Keratinocyte (primary cell): ENCODE measurements around the gene KRCC1. TPM values are rescaled to one million over a fixed set of nuclear protein-coding genes. Genes with fewer than 3 reads are reported as not detected.

ENCODE experiments used
- DNase-seq: peaks from one replicate; pipeline ENCODE4 v3.0.0-alpha.2; 2011; ENCODE audit warnings: low read depth, missing footprints, low spot score
- FAIRE-seq: peaks from 2 replicates; lab custom pipeline; 2011; peaks lifted over from hg19 to GRCh38; lab: Jason Lieb, UNC
- H2AFZ ChIP-seq: 2 replicates; pipeline ENCODE4 v1.6.0; 2012; ENCODE audit warnings: low read length, control low read depth, inconsistent platforms; ENCODE audit not compliant: control insufficient read depth
- H3K27ac ChIP-seq: 2 replicates; pipeline ENCODE4 v1.5.1; 2011; ENCODE audit warnings: low read length; ENCODE audit not compliant: control insufficient read depth, insufficient read depth
- H3K27me3 ChIP-seq: 3 replicates; pipeline ENCODE4 v1.6.0; 2011; ENCODE audit warnings: low read length; ENCODE audit not compliant: control insufficient read depth, insufficient read depth; ENCODE audit errors: extremely low read depth
- H3K36me3 ChIP-seq, 2 experiments: 2 replicates in 1 of 2; 3 replicates in 1 of 2; pipeline ENCODE4 v1.5.1; 2011; ENCODE audit warnings: low read length in 2 of 2, mild to moderate bottlenecking in 1 of 2; ENCODE audit not compliant: control insufficient read depth in 2 of 2, insufficient read depth in 2 of 2; ENCODE audit errors: extremely low read depth in 1 of 2
- H3K4me1 ChIP-seq: 3 replicates; pipeline ENCODE4 v1.5.1; 2011; ENCODE audit warnings: low read length; ENCODE audit not compliant: control insufficient read depth, insufficient read depth; ENCODE audit errors: extremely low read depth
- H3K4me2 ChIP-seq: 3 replicates; pipeline ENCODE4 v1.6.0; 2011; ENCODE audit warnings: low read depth, low read length; ENCODE audit not compliant: control insufficient read depth, insufficient read depth; ENCODE audit errors: extremely low read depth
- H3K4me3 ChIP-seq, 3 experiments: fragments of 200-600 bp in 1 of 3; sonication (generic) in 1 of 3; 2 replicates in 2 of 3; 3 replicates in 1 of 3; pipeline ENCODE4 v1.5.1; 2011 to 2016; ENCODE audit warnings: low read length in 3 of 3, mild to moderate bottlenecking in 3 of 3, control low read depth in 2 of 3, inconsistent platforms in 1 of 3, low read depth in 1 of 3, mixed read lengths in 1 of 3, mixed run types in 1 of 3, moderate library complexity in 1 of 3; ENCODE audit not compliant: control insufficient read depth in 2 of 3, insufficient read depth in 2 of 3; ENCODE audit errors: extremely low read depth in 1 of 3
- H3K79me2 ChIP-seq: 2 replicates; pipeline ENCODE4 v1.6.0; 2012; ENCODE audit warnings: low read length; ENCODE audit not compliant: control insufficient read depth, insufficient read depth
- H3K9ac ChIP-seq: 3 replicates; pipeline ENCODE4 v1.6.0; 2011; ENCODE audit warnings: low read length; ENCODE audit not compliant: control insufficient read depth, insufficient read depth; ENCODE audit errors: extremely low read depth
- H3K9me1 ChIP-seq: 3 replicates; pipeline ENCODE4 v1.6.0; 2011; ENCODE audit warnings: low read length; ENCODE audit not compliant: control insufficient read depth, insufficient read depth; ENCODE audit errors: extremely low read depth
- H3K9me3 ChIP-seq: 2 replicates; pipeline ENCODE4 v1.5.1; 2012; ENCODE audit warnings: low read depth, low read length; ENCODE audit not compliant: control insufficient read depth
- H4K20me1 ChIP-seq: 3 replicates; pipeline ENCODE4 v1.6.0; 2011; ENCODE audit warnings: low read length; ENCODE audit not compliant: control insufficient read depth, insufficient read depth; ENCODE audit errors: extremely low read depth
- CTCF ChIP-seq, 3 experiments: IDR thresholded peaks in 1 of 3; conservative IDR thresholded peaks in 1 of 3; optimal IDR thresholded peaks in 1 of 3; 2 replicates in 2 of 3; 3 replicates in 1 of 3; pipeline versions ENCODE3 to v1.5.1; 2011; ENCODE audit warnings: low read length in 3 of 3, mild to moderate bottlenecking in 3 of 3, moderate library complexity in 2 of 3, control low read depth in 1 of 3, inconsistent platforms in 1 of 3; ENCODE audit not compliant: insufficient read depth in 2 of 3; ENCODE audit errors: extremely low read depth in 1 of 3
- EZH2 ChIP-seq: IDR thresholded peaks from one replicate; pipeline ENCODE4 v1.6.1; 2012; ENCODE audit warnings: inconsistent platforms, mild to moderate bottlenecking, low read length, moderate library complexity
- dilution Hi-C: fragments of 300-500 bp; cut with MboI; formaldehyde crosslinking; loops from one replicate; pipeline ENCODE4 v1.7.0; 2020; ENCODE audit warnings: low sequenced_read_pairs; ENCODE audit not compliant: extremely low pct_ligation_motif_present
- polyA plus RNA-seq, 5 experiments: library from polyadenylated mRNA; depleted of rRNA in 3 of 5; stranded (reverse) in 3 of 5; stranded (forward) in 1 of 5; unstranded in 1 of 5; fragments of >200 nt; gene quantifications; 1 replicate in 1 of 5; 2 replicates in 3 of 5; 3 replicates in 1 of 5; pipeline versions ENCODE4 v1.2.1 to v1.2.3, GENCODE V29; 2011 to 2012; ENCODE audit warnings: missing spikeins in 2 of 5, low read depth in 1 of 5, low replicate concordance in 1 of 5

KRCC1 gene
- polyA plus RNA-seq, 1 donor (not counting 4 experiments of a cell fraction or from before 2014, with no cell fraction given): 21.1 TPM

GRCh38 chr2:88011011-88011410 lies 44.6 kb downstream of the KRCC1 start:
- Histone ChIP-seq H3K4me1 (no peaks in the 10 kb centered on the region), H3K9me3 (no peaks in the 10 kb centered on the region), H3K27me3 (no peaks in the 10 kb centered on the region), H3K9me1 (no peaks in the 10 kb centered on the region), H4K20me1 (no peaks in the 10 kb centered on the region), H2AFZ (no peak overlapping the region), H3K4me3 (no peak overlapping the region), H3K36me3 (no peaks in the 10 kb centered on the region), H3K4me2 (no peak overlapping the region), H3K9ac (no peak overlapping the region), H3K79me2 (no peaks in the 10 kb centered on the region), H3K27ac (no peak overlapping the region)
- TF ChIP-seq CTCF (optimal IDR thresholded peaks at IDR 0.05 in 1 of 3, IDR thresholded peaks at IDR 0.05 in 1 of 3, conservative IDR thresholded peaks at IDR 0.05 in 1 of 3; ENCODE audit: extremely low read depth in 1 of 3, insufficient read depth in 2 of 3, low read length in 3 of 3) (no peak), EZH2 (no peak)
- FAIRE-seq: no peak
- dilution Hi-C loops: no loop called here
- DNase-seq: no peak

- no peaks in the 10 kb centered on the region for H4K20me1 ChIP-seq
- no peaks in the 10 kb centered on the region for H3K36me3 ChIP-seq
- TF ChIP-seq CTCF (optimal IDR thresholded peaks at IDR 0.05 in 1 of 3, IDR thresholded peaks at IDR 0.05 in 1 of 3, conservative IDR thresholded peaks at IDR 0.05 in 1 of 3; ENCODE audit: extremely low read depth in 1 of 3, insufficient read depth in 2 of 3, low read length in 3 of 3) (peak in 1 of 3 experiments; percentile 17), EZH2 (no peak)
- dilution Hi-C loops: no loop called here
- no peaks in the 10 kb centered on the region for H3K27me3 ChIP-seq
- no peak for DNase-seq
- H3K9me3 ChIP-seq: no peaks in the 10 kb centered on the region
- H3K79me2 ChIP-seq: no peaks in the 10 kb centered on the region
- H3K27ac ChIP-seq: no peak overlapping the region
- no peaks in the 10 kb centered on the region for H3K4me1 ChIP-seq
- H3K4me2 ChIP-seq: no peak overlapping the region
- no peak overlapping the region for H2AFZ ChIP-seq
- no peak overlapping the region for H3K9ac ChIP-seq
- H3K9me1 ChIP-seq: no peaks in the 10 kb centered on the region
- FAIRE-seq: no peak
- H3K4me3 ChIP-seq: no peak overlapping the region
Observed at GRCh38 chr2:88010136-88010535, 45.4 kb downstream of the KRCC1 start.
